GM12891 (cell line): ENCODE results near the gene MCM3AP.
"Not testable (repeated sequence)": the region's sequence is repeated elsewhere in the genome, so short reads cannot be mapped to it uniquely, and the experiment has no call there.

ENCODE experiments used
- DNase-seq: peaks from one replicate; pipeline ENCODE4 v3.0.0; 2011; ENCODE audit warnings: low spot score; ENCODE audit not compliant: insufficient read length
- FAIRE-seq: peaks from 2 replicates; lab custom pipeline; 2011; peaks lifted over from hg19 to GRCh38; lab: Jason Lieb, UNC
- PAX5 ChIP-seq: IDR thresholded peaks from 2 replicates; pipeline ENCODE4 v1.6.1; 2011; ENCODE audit warnings: low read length, moderate library complexity, mild to moderate bottlenecking; ENCODE audit not compliant: insufficient read depth, severe bottlenecking
- POLR2A ChIP-seq: IDR thresholded peaks from 2 replicates; pipeline ENCODE4 v1.6.1; 2011; ENCODE audit warnings: low read depth, low read length, control low read depth
- POLR2AphosphoS5 ChIP-seq: IDR thresholded peaks from 2 replicates; pipeline ENCODE4 v1.6.1; 2011; ENCODE audit warnings: low read depth, low read length, control low read depth
- POU2F2 ChIP-seq: IDR thresholded peaks from 2 replicates; pipeline ENCODE4 v1.6.1; 2011; ENCODE audit warnings: low read depth, mild to moderate bottlenecking, control low read depth, low read length, moderate library complexity
- SPI1 ChIP-seq: IDR thresholded peaks from 2 replicates; pipeline ENCODE4 v1.6.1; 2011; ENCODE audit warnings: low read depth, low read length, control low read depth
- TAF1 ChIP-seq: IDR thresholded peaks from 2 replicates; pipeline ENCODE4 v1.6.1; 2011; ENCODE audit warnings: low read depth, low read length, control low read depth

The MCM3AP gene

DNA sequence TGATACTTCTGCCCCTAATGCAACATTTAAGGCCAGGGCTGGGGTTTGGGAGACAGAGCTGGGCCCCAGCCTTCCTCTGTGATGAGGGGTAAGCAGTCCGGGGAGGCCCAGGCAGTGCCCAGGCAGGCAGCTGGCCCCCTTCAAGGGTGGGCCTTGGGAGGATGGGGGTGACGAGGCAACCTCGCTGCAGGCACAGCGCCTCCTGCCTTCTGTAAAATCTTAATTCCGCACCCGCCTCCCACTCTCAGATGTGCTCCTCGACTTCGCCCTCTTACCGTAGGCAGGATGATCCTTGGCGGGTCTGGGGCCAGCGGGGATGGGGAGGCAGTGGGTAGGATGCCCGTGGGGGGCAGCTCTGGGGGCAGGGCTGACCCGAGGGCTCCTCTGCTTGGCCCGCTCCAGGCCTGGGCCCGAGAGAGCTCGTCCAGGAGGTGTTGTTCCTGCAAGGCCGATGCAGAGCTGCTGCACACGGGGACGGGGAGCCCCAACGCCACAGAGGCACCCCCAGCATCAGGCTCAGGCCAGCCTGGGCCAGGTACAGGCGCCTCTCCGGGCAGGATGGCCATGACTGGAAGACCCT, 29.1 kb upstream of the MCM3AP start:
- DNase-seq (no peak), FAIRE-seq (no peak)
- TF ChIP-seq POLR2A: no peak
- TF ChIP-seq POU2F2: no peak
- TF ChIP-seq PAX5: no peak
- TF ChIP-seq SPI1: no peak
- TF ChIP-seq TAF1: no peak
- no peak for TF ChIP-seq POLR2AphosphoS5

DNA sequence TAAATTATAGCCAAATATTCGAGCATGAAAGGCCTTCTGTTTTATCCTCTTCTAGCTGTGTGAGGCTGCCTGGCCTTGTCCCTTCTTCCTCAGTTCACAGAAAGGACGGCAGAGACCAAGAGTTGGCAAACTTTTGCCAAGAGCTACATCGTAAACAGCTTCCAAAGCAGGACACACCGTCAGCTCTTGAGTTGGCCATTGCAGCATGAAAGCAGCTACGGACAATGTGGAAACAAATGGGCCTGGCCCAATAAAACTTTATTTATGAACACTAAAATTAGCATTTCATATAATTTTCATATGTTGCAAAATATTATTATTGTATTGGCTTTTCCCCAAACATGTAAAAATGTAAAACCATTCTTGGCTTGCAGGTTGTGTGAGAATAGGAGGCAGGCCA, 27.5 kb upstream of the MCM3AP start:
- FAIRE-seq: no peak
- DNase-seq: no peak
- no peak for TF ChIP-seq PAX5
- no peak for TF ChIP-seq TAF1
- no peak for TF ChIP-seq POLR2AphosphoS5
- TF ChIP-seq SPI1: no peak
- TF ChIP-seq POU2F2: no peak
- no peak for TF ChIP-seq POLR2A

DNA sequence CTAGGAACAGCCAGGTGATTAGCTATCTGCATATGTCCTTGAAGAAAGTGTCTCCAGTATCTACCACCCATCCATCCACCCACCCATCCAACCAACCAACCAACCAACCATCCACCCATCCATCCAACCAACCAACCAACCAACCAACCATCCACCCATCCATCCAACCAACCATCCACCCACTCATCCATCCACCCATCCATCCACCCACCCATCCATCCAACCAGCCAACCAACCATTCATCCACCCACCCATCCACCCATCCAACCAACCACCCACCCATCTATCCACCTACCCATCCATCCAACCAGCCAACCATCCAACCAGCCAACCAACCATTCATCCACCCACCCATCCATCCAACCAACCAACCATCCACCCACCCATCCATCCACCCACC, 26.2 kb upstream of the MCM3AP start:
- no peak for DNase-seq
- TF ChIP-seq POLR2A: no peak
- FAIRE-seq: peak; percentile 89

DNA sequence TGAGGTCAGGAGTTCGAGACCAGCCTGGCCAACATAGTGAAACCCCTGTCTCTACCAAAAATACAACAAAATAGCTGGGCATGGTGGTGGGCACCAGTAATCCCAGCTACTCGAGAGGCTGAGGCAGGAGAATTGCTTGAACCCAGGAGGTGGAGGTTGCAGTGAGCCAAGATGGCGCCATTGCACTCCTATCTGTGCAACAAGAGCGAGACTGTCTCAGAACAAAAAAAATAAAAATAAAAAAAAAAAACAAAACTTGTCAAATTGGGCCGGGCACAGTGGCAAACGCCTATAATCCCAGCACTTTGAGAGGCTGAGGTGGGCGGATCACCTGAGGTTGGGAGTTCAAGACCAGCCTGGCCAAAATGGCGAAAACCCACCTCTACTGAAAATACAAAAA, 24.8 kb upstream of the MCM3AP start:
- not testable (repeated sequence) for FAIRE-seq, DNase-seq

- TF ChIP-seq POLR2AphosphoS5 (no peak), TAF1 (no peak), SPI1 (no peak), POU2F2 (no peak), PAX5 (no peak), POLR2A (no peak)
- no peak for FAIRE-seq
- no peak for DNase-seq
These were observed 23.0 kb upstream of the MCM3AP start for GRCh38 chr21:46308431-46308830.

DNA sequence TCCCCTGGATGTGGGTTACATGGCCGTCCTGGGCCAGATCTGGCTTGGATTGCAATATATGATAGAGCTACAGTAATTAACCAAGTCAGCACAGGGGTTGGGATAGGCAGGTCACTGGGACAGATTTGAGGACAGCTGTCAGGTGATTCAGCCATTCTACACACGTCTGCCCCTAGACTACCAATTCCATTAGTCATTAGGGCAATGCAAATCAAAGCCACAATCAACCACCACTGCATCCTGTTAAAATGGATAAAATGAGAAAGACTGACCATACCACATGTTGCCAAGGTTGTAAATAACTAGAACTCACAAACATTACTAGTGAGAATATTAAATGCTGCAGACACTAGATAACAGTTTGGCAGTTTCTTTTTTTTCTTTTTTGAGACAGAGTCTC, 22.2 kb upstream of the MCM3AP start:
- FAIRE-seq (no peak), DNase-seq (no peak)
- no peak for TF ChIP-seq POLR2A
- no peak for TF ChIP-seq TAF1
- TF ChIP-seq SPI1: no peak
- TF ChIP-seq POLR2AphosphoS5: no peak
- TF ChIP-seq PAX5: no peak

DNA sequence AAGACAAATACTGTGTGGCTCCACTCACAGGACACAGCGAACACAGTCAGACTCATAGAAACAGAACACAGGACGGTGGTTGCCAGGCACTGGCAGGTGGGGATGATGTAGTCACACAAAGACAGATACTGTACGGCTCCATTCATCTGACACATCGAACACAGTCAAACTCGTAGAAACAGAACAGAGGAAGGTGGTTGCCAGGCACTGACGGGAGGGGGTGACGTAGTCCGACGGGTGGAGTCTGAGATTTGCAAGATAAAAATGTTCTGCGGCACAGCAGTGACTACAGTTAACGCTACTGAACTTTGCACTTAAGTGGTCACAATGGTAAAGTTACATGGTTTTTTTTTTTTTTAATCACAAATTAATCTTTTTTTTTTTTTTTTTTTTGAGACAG, 19.5 kb upstream of the MCM3AP start:
- DNase-seq (no peak), FAIRE-seq (no peak)
- TF ChIP-seq TAF1: no peak
- no peak for TF ChIP-seq POU2F2
- no peak for TF ChIP-seq PAX5
- TF ChIP-seq POLR2AphosphoS5: no peak
- TF ChIP-seq POLR2A: no peak
- no peak for TF ChIP-seq SPI1

GRCh38 chr21:46304437-46304836, 19.0 kb upstream of the MCM3AP start:
- DNase-seq: no peak
- FAIRE-seq: no peak
- TF ChIP-seq SPI1 (no peak), TAF1 (no peak), POU2F2 (no peak), POLR2A (no peak), POLR2AphosphoS5 (no peak), PAX5 (no peak)

DNA sequence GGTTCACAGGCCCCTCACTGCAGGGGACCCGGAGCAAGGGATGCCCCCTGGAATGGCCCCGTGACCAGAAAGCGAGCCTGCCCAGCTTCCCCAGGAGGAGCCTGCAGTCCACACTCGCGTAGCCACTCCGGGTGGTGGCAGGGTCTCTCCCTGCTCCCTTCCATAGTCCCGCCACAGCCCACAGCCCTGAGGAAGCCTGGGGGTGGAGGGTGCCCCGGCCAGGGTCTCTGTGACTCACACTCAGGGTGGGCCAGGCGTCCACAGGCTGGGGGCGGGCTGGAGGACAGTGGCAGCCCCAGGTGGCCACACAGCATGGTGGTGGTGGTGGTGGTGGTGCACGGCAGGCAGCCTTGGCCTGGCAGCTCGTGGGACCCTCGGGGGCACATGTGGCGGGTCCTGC, 16.3 kb upstream of the MCM3AP start:
- TF ChIP-seq POLR2A: no peak
- no peak for TF ChIP-seq TAF1
- DNase-seq (no peak), FAIRE-seq (no peak)

DNA sequence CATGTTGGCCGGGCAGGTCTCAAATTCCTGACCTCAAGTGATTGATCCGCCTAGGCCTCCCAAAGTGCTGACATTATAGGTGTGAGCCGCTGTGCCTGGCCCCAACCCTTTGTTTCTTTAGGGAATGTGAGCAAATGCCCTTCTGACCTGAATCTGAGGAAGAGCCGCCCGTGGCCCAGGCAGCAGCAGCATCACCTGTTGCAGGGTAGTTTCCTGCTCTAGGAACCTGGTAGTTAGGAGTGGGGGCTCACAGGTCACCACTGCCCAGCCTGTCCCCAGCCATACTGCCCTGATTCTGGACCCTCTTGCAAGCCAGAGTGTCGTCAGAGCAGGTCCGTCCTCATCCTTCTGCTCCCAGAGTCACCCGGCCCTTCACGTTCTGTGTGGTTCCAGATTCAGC, 13.8 kb upstream of the MCM3AP start:
- TF ChIP-seq SPI1 (no peak), POLR2AphosphoS5 (no peak), POU2F2 (no peak), TAF1 (no peak), PAX5 (no peak), POLR2A (no peak)
- FAIRE-seq (no peak), DNase-seq (no peak)
